ENCODE results near the gene IFI30.

DNA sequence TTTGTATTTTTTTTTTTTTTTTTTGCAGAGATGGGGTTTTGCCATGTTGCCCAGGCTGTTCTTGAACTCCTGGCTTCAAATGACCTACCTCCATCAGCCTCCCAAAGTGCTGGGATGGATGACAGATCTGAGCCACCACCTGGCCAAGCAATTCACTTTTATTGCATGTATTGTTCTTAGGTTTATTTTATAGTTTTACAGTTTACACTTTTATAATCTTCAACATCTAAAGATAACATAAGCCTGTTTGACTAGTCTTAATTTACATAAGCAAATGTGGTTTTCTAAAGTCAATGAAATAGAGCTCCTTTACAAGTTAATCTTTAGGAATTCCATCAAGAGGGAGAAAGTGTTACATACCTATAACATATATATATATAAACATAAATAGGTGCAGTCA is 9.9 kb downstream of the IFI30 start:
- TF ChIP-seq, protein P1, sequence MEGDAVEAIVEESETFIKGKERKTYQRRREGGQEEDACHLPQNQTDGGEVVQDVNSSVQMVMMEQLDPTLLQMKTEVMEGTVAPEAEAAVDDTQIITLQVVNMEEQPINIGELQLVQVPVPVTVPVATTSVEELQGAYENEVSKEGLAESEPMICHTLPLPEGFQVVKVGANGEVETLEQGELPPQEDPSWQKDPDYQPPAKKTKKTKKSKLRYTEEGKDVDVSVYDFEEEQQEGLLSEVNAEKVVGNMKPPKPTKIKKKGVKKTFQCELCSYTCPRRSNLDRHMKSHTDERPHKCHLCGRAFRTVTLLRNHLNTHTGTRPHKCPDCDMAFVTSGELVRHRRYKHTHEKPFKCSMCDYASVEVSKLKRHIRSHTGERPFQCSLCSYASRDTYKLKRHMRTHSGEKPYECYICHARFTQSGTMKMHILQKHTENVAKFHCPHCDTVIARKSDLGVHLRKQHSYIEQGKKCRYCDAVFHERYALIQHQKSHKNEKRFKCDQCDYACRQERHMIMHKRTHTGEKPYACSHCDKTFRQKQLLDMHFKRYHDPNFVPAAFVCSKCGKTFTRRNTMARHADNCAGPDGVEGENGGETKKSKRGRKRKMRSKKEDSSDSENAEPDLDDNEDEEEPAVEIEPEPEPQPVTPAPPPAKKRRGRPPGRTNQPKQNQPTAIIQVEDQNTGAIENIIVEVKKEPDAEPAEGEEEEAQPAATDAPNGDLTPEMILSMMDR (IDR thresholded peaks at IDR 0.05): no peak
- TF ChIP-seq POLR2A (IDR thresholded peaks at IDR 0.05) (no peak), EP300 (IDR thresholded peaks at IDR 0.05; ENCODE audit: low read depth) (no peak)
